Osteocyte (in vitro differentiated cells): Measurements from ENCODE around the gene HOXB2. TPM values are rescaled to one million over a fixed set of nuclear protein-coding genes. Genes with fewer than 3 reads are reported as not detected.

ENCODE experiments used
- DNase-seq: peaks from one replicate; pipeline ENCODE4 v3.0.0; 2021; ENCODE audit warnings: mixed read lengths; ENCODE audit not compliant: unreplicated experiment; ENCODE audit errors: extremely low spot score
- H3K27ac Mint-ChIP-seq: one replicate; pipeline ENCODE4 v1.8.0; 2021; ENCODE audit warnings: mild to moderate bottlenecking, mixed read lengths; ENCODE audit not compliant: unreplicated experiment
- H3K27me3 Mint-ChIP-seq: one replicate; pipeline ENCODE4 v1.8.0; 2021; ENCODE audit warnings: mixed read lengths; ENCODE audit not compliant: unreplicated experiment
- H3K36me3 Mint-ChIP-seq: one replicate; pipeline ENCODE4 v1.8.0; 2021; ENCODE audit warnings: mixed read lengths; ENCODE audit not compliant: unreplicated experiment
- H3K4me1 Mint-ChIP-seq: one replicate; pipeline ENCODE4 v1.8.0; 2021; ENCODE audit warnings: mixed read lengths; ENCODE audit not compliant: unreplicated experiment
- H3K4me3 Mint-ChIP-seq: one replicate; pipeline ENCODE4 v1.8.0; 2021; ENCODE audit warnings: mild to moderate bottlenecking, moderate library complexity, mixed read lengths; ENCODE audit not compliant: unreplicated experiment
- H3K9me3 Mint-ChIP-seq: one replicate; pipeline ENCODE4 v1.8.0; 2021; ENCODE audit warnings: mixed read lengths; ENCODE audit not compliant: unreplicated experiment
- total RNA-seq: library from RNA; stranded (reverse); gene quantifications from 2 replicates; pipeline ENCODE4 v1.2.1, GENCODE V29; 2021
- TF ChIP-seq, protein P1 (sequence below): fragments of 200-600 bp; sonication (generic); IDR thresholded peaks from 2 replicates; pipeline ENCODE4 v1.5.0; 2021; ENCODE audit warnings: antibody characterized with exemption, mild to moderate bottlenecking, moderate library complexity

HOXB2 gene
- total RNA-seq, 1 donor from 2014 or later: not detected

DNA sequence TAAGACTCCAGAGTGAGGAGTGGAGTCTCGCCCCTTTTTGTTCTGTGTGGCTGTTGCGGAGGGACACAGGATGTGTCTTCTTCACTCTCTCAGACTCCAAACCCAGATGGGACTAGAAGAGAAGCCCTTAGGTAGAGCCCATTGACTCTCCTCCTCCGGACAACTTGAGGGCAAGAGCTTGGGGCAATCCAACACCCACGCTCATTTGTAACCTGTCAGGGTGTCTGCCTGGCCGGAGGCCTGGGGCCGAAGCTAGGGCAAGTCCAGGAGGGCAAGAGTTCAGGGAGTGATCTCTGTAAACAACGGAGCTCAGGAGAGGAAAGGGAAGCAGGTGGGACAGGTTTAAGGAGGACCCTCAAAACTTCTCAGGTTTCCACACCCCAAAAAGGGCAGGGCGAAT, 12.6 kb downstream of the HOXB2 start:
- Mint-ChIP-seq H3K4me3 (no peak overlapping the region), H3K4me1 (no peaks in the 10 kb centered on the region), H3K27ac (no peak overlapping the region), H3K9me3 (no peaks in the 10 kb centered on the region), H3K36me3 (no peaks in the 10 kb centered on the region), H3K27me3 (peaks cover 53% of the 10 kb centered on the region)
- no peak for DNase-seq
- TF ChIP-seq, protein P1, sequence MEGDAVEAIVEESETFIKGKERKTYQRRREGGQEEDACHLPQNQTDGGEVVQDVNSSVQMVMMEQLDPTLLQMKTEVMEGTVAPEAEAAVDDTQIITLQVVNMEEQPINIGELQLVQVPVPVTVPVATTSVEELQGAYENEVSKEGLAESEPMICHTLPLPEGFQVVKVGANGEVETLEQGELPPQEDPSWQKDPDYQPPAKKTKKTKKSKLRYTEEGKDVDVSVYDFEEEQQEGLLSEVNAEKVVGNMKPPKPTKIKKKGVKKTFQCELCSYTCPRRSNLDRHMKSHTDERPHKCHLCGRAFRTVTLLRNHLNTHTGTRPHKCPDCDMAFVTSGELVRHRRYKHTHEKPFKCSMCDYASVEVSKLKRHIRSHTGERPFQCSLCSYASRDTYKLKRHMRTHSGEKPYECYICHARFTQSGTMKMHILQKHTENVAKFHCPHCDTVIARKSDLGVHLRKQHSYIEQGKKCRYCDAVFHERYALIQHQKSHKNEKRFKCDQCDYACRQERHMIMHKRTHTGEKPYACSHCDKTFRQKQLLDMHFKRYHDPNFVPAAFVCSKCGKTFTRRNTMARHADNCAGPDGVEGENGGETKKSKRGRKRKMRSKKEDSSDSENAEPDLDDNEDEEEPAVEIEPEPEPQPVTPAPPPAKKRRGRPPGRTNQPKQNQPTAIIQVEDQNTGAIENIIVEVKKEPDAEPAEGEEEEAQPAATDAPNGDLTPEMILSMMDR: no peak

DNA sequence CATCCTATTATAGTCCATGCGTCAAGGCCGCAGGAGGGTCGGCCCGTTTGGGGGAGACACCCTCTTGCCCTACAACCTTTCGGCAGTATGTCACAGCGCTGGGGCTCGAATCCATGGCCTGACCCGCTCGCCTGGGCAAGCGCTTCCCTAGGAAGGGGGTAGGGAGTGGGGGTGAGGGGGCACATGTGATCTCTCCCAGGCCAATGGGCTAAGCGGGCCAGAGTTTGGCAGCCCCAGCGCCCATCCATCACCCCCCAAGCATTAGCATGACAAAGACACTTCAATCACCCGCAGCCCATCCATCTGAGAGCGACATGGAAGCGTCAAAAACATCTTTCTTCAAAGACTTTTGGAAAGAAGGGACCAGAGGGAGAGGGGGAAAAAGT, 14.0 kb downstream of the HOXB2 start, which contains the start of gene HOXB1:
HOXB1 (minus strand) TSS at position 125 of the 386 bp plus-strand sequence; CDS start at position 18, 107 bp downstream.
- H3K36me3 Mint-ChIP-seq: no peaks in the 10 kb centered on the region
- TF ChIP-seq, protein P1: no peak
- H3K27me3 Mint-ChIP-seq: peaks cover 56% of the 10 kb centered on the region
- no peak for DNase-seq
- H3K4me1 Mint-ChIP-seq: no peaks in the 10 kb centered on the region
- H3K27ac Mint-ChIP-seq: no peak within 1 kb of the TSS
- H3K9me3 Mint-ChIP-seq: no peaks in the 10 kb centered on the region
- H3K4me3 Mint-ChIP-seq: no peak within 1 kb of the TSS

DNA sequence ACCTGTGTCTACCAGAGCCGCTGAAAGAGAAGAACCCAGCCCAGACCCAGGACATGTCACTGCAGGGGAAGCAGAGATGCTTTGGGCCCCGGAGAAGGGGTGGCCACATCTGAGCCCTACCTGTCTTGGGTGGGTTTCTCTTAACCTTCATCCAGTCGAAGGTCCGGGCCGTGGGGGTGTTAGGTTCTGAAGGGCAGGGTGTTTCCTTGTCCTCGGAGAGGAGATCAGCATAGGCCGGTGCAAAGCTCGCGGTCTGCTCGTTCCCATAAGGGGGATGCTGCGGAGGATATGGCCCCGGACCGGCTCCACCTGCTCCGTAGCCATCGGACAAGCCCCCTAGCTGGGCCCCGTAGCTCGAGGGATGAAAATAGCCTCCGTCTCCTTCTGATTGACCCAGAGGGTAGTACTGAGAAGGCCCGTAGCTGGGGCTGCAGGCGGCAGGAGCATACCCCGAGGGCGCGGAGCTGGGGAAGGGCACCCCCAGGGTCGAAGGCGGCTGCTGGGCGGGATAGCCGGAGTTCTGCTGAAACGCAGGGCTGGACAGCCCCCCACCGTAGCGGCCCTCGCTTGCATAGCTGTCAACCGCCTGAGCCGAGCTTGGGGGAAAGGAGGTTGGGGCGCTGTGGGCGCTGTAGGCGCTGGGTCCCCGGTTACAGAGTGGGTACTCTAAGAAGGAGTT, 14.6 kb downstream of the HOXB2 start:
- Mint-ChIP-seq H3K36me3 (no peaks in the 10 kb centered on the region), H3K9me3 (no peaks in the 10 kb centered on the region), H3K4me1 (no peaks in the 10 kb centered on the region), H3K4me3 (no peak overlapping the region), H3K27me3 (peaks cover 58% of the 10 kb centered on the region), H3K27ac (no peak overlapping the region)
- peak; percentile 84 for DNase-seq
- TF ChIP-seq, protein P1: no peak

DNA sequence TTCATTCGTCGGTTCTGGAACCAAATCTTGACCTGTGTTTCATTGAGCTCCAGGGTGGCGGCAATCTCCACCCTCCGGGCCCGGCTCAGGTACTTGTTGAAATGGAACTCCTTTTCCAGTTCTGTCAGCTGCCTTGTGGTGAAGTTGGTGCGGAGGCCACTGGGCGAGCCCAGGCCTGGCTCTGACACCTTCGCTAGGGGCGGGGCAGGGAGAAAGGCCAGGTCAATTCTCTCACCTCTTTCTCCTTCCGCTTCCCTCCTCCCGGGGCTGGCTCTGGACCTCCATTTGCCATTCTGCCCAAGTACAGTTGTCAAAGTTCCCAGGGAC, 15.3 kb downstream of the HOXB2 start:
- peaks cover 65% of the 10 kb centered on the region for H3K27me3 Mint-ChIP-seq
- no peak overlapping the region for H3K4me3 Mint-ChIP-seq
- H3K4me1 Mint-ChIP-seq: no peaks in the 10 kb centered on the region
- H3K36me3 Mint-ChIP-seq: no peaks in the 10 kb centered on the region
- H3K9me3 Mint-ChIP-seq: no peaks in the 10 kb centered on the region
- TF ChIP-seq, protein P1: no peak
- no peak for DNase-seq
- H3K27ac Mint-ChIP-seq: no peak overlapping the region

DNA sequence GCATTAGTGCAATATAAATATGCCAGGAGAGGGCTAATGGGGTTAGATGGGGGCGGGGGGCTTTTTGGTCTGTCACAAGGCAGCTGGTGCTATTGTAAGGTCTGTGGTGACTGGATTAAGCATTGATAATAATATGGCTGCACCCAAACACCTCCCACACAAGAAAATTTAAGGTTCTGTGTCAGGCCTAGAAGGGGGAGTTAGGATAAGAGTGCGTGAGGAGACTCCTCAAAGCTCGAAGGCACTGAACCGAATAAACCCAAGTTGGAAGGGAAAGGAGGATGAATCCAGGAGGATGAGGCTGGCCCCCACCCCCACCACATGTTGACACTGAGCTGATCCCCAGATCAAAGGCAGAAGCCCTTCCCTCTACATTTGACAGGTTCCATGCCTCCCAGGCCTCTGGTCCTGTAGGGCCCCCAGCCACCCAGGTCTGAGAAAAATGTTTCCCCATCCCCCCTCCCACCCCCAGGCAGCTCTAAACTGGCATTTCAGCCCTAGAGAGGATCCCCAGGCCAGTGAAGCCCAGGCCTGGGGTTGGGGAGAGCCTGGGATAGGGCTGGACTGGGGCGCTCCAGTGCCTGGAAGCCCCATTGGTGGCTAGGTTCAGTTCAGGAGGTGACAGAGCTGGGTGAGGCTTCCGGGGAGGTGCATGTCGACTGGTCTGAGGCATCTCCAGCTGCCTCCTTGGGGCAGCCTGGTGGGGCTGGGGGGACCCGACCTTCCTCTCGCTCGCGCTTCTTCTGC, 15.8 kb downstream of the HOXB2 start:
- no peak for DNase-seq
- H3K27ac Mint-ChIP-seq: no peak overlapping the region
- peaks cover 67% of the 10 kb centered on the region for H3K27me3 Mint-ChIP-seq

More for the DNA sequence above, 15.8 kb downstream of the HOXB2 start:
- Mint-ChIP-seq H3K36me3 (no peaks in the 10 kb centered on the region), H3K4me1 (no peaks in the 10 kb centered on the region), H3K9me3 (no peaks in the 10 kb centered on the region), H3K4me3 (no peak overlapping the region)
- TF ChIP-seq, protein P1: no peak
